Frontal cortex (tissue), 4 donors: Measurements from ENCODE around the gene TWIST2. TPM values are rescaled to one million over a fixed set of nuclear protein-coding genes. Genes with fewer than 3 reads are reported as not detected.

Source experiments
- DNase-seq, 2 donors: peaks; one replicate each; pipeline ENCODE4 v3.0.0; 2012; ENCODE audit warnings: low spot score in 2 of 2
- FAIRE-seq: peaks from 2 replicates; lab custom pipeline; 2012; peaks lifted over from hg19 to GRCh38; lab: Jason Lieb, UNC
- total RNA-seq: library from RNA; depleted of rRNA; stranded (reverse); fragments of >200 nt; gene quantifications from one replicate; pipeline ENCODE4 v1.2.3, GENCODE V29; 2014
- donor health status: control.
- donor health status: control.
- donor health status: control.

TWIST2 gene
- total RNA-seq, 1 donor from 2014 or later, result not detected

- DNase-seq (no peak), FAIRE-seq (no peak)
These were observed 79.1 kb downstream of the TWIST2 start for GRCh38 chr2:238926761-238927611.

- no peak for DNase-seq
- no peak for FAIRE-seq
These were observed 80.0 kb downstream of the TWIST2 start for GRCh38 chr2:238927746-238928519.

- DNase-seq (no peak), FAIRE-seq (no peak)
These were observed 80.8 kb downstream of the TWIST2 start for GRCh38 chr2:238928520-238929241.

- peak; percentile 35 to 37 for DNase-seq
- FAIRE-seq, result no peak
These were observed 81.6 kb downstream of the TWIST2 start for GRCh38 chr2:238929242-238930081.

- FAIRE-seq, result no peak
- no peak for DNase-seq
These were observed 82.3 kb downstream of the TWIST2 start for GRCh38 chr2:238930216-238930615.

GRCh38 chr2:238936162-238937052 lies 88.5 kb downstream of the TWIST2 start:
- DNase-seq (no peak), FAIRE-seq (no peak)

GRCh38 chr2:238938003-238938400 lies 90.1 kb downstream of the TWIST2 start:
- DNase-seq (no peak), FAIRE-seq (no peak)

GRCh38 chr2:238938401-238939055 lies 90.6 kb downstream of the TWIST2 start:
- DNase-seq, result no peak
- FAIRE-seq, result no peak

GRCh38 chr2:238939074-238939473 lies 91.2 kb downstream of the TWIST2 start:
- FAIRE-seq, result no peak
- DNase-seq, result no peak

GRCh38 chr2:238939521-238940403 lies 91.9 kb downstream of the TWIST2 start:
- FAIRE-seq (no peak), DNase-seq (no peak)

GRCh38 chr2:238940806-238941205 lies 92.9 kb downstream of the TWIST2 start:
- DNase-seq, result no peak
- FAIRE-seq, result no peak

GRCh38 chr2:238941262-238941792 lies 93.4 kb downstream of the TWIST2 start:
- FAIRE-seq (no peak), DNase-seq (no peak)

- FAIRE-seq, result no peak
These were observed 94.3 kb downstream of the TWIST2 start for GRCh38 chr2:238942080-238942725.

GRCh38 chr2:238942726-238943300 lies 94.9 kb downstream of the TWIST2 start:
- DNase-seq, result no peak
- FAIRE-seq, result no peak

More at GRCh38 chr2:238942080-238942725, 94.3 kb downstream of the TWIST2 start:
- no peak for DNase-seq

- DNase-seq (no peak), FAIRE-seq (no peak)
These were observed 95.6 kb downstream of the TWIST2 start for GRCh38 chr2:238943338-238944067.
